ENCODE measurements around the gene GALNT7. TPM values are rescaled to one million over a fixed set of nuclear protein-coding genes. Genes with fewer than 3 reads are reported as not detected.

The GALNT7 gene
- total RNA-seq, 1 donor, result 19.6 TPM

GRCh38 chr4:173346074-173346473 lies 177.5 kb downstream of the GALNT7 start:
- DNase-seq (ENCODE audit: low read depth), result peak; percentile 32

GRCh38 chr4:173347467-173347866 lies 178.9 kb downstream of the GALNT7 start:
- no peak overlapping the region for H3K4me3 ChIP-seq (ENCODE audit: low read depth, low read length)
- no peak for TF ChIP-seq CTCF (IDR thresholded peaks at IDR 0.05; ENCODE audit: insufficient read depth, low read length)
- no peak for DNase-seq (ENCODE audit: low read depth)

More at GRCh38 chr4:173346074-173346473, 177.5 kb downstream of the GALNT7 start:
- H3K4me3 ChIP-seq (ENCODE audit: low read depth, low read length), result no peak overlapping the region
- no peak for TF ChIP-seq CTCF (IDR thresholded peaks at IDR 0.05; ENCODE audit: insufficient read depth, low read length)

- no peak for DNase-seq (ENCODE audit: low read depth)
- TF ChIP-seq CTCF (IDR thresholded peaks at IDR 0.05; ENCODE audit: insufficient read depth, low read length), result no peak
- no peak overlapping the region for H3K4me3 ChIP-seq (ENCODE audit: low read depth, low read length)
These were observed 189.3 kb downstream of the GALNT7 start for GRCh38 chr4:173357939-173358338.

- peak; percentile 49 for TF ChIP-seq CTCF (IDR thresholded peaks at IDR 0.05; ENCODE audit: insufficient read depth, low read length)
- DNase-seq (ENCODE audit: low read depth), result no peak
- no peak overlapping the region for H3K4me3 ChIP-seq (ENCODE audit: low read depth, low read length)
These were observed 192.1 kb downstream of the GALNT7 start for GRCh38 chr4:173360587-173361221.

- TF ChIP-seq CTCF (IDR thresholded peaks at IDR 0.05; ENCODE audit: insufficient read depth, low read length), result no peak
- H3K4me3 ChIP-seq (ENCODE audit: low read depth, low read length), result no peak overlapping the region
- DNase-seq (ENCODE audit: low read depth), result no peak
These were observed 194.1 kb downstream of the GALNT7 start for GRCh38 chr4:173362666-173363065.

- no peak for TF ChIP-seq CTCF (IDR thresholded peaks at IDR 0.05; ENCODE audit: insufficient read depth, low read length)
- H3K4me3 ChIP-seq (ENCODE audit: low read depth, low read length), result no peak overlapping the region
- DNase-seq (ENCODE audit: low read depth), result no peak
These were observed 196.9 kb downstream of the GALNT7 start for GRCh38 chr4:173365359-173365996.

All from fibroblast of the aortic adventitia (primary cell).